Stomach (tissue), 9 donors: Measurements from ENCODE around the gene EREG. TPM values are rescaled to one million over a fixed set of nuclear protein-coding genes. Genes with fewer than 3 reads are reported as not detected.

Source experiments
- DNase-seq, 2 donors: peaks; one replicate each; pipeline versions ENCODE4 v3.0.0 to v3.0.0-alpha.2; 2013 to 2019
- H3K27ac ChIP-seq, 5 donors: fragments of 200-600 bp in 4 of 5; sonication (generic) in 4 of 5; one replicate each; pipeline ENCODE4 v1.5.1; 2013 to 2019; ENCODE audit warnings: mild to moderate bottlenecking in 1 of 5, moderate library complexity in 1 of 5
- H3K27me3 ChIP-seq, 3 donors: fragments of 200-600 bp; sonication (generic); one replicate each; pipeline ENCODE4 v1.5.1; 2017 to 2019; ENCODE audit warnings: mixed run types in 1 of 3
- H3K36me3 ChIP-seq, 4 donors: fragments of 200-600 bp; sonication (generic); 1 replicate in 3 of 4; 2 replicates in 1 of 4; pipeline ENCODE4 v1.5.1; 2016 to 2019
- H3K4me1 ChIP-seq, 4 donors: fragments of 200-600 bp; sonication (generic); one replicate each; pipeline ENCODE4 v1.5.1; 2016 to 2019
- H3K4me3 ChIP-seq, 4 donors: fragments of 200-600 bp; sonication (generic) in 3 of 4; one replicate each; pipeline ENCODE4 v1.5.1; 2016 to 2019; ENCODE audit warnings: mild to moderate bottlenecking in 1 of 4
- H3K9me3 ChIP-seq, 4 donors: fragments of 200-600 bp; sonication (generic); one replicate each; pipeline ENCODE4 v1.5.1; 2016 to 2019
- EP300 ChIP-seq: sonication (generic); formaldehyde crosslinking; IDR thresholded peaks from one replicate; pipeline ENCODE4 v1.6.1; 2017; ENCODE audit warnings: antibody characterized with exemption
- POLR2A ChIP-seq, 4 donors: fragments of 450-650 bp; IDR thresholded peaks; one replicate each; pipeline ENCODE4 v1.6.1; 2016; ENCODE audit warnings: antibody characterized with exemption in 4 of 4, control low read depth in 2 of 4, mild to moderate bottlenecking in 1 of 4, moderate library complexity in 1 of 4
- POLR2AphosphoS5 ChIP-seq, 3 donors: sonication (generic); formaldehyde crosslinking; IDR thresholded peaks; one replicate each; pipeline ENCODE4 v1.6.1; 2016; ENCODE audit warnings: antibody characterized with exemption in 3 of 3
- WGBS, 5 donors: extraction: QIAGEN DNeasy Blood & Tissue Kit in 3 of 5; methylation state at CpG; one replicate each; pipeline versions ENCODE4 v1.1.5 to v1.1.7; 2013 to 2018; 5-methylcytosine and 5-hydroxymethylcytosine counted together
- intact Hi-C: fragments of 100-400 bp; cut with DNase I; formaldehyde crosslinking; loops from one replicate; pipeline ENCODE4 v1.15.1; 2023; ENCODE audit warnings: low total_unique reads
- polyA plus RNA-seq, 3 donors: library from polyadenylated mRNA; stranded (reverse); fragments of 200-250 nt; gene quantifications; one replicate each; pipeline ENCODE4 v1.2.3, GENCODE V29; 2013
- total RNA-seq, 5 donors: library from RNA; depleted of rRNA; stranded (reverse); fragments of >200 nt; gene quantifications; one replicate each; pipeline versions ENCODE4 v1.1.0 to v1.2.3, GENCODE V29; 2014 to 2016
- TF ChIP-seq, protein P1 (sequence below), 7 experiments: fragments of 450-650 bp in 4 of 7; fragments of 200-600 bp in 3 of 7; sonication (generic) in 3 of 7; IDR thresholded peaks; one replicate each; pipeline ENCODE4 v1.5.1; 2016 to 2019; ENCODE audit warnings: antibody characterized with exemption in 7 of 7, control low read depth in 2 of 7, mild to moderate bottlenecking in 1 of 7
- donor health status: healthy with polysubstance abuse.
- donor health status: Bipolar disorder and iron deficiency.
- donor health status: healthy.

EREG gene
- total and polyA plus RNA-seq, 8 donors, result 0.62 to 1.8 (median 0.73) TPM; not detected in 5

DNA sequence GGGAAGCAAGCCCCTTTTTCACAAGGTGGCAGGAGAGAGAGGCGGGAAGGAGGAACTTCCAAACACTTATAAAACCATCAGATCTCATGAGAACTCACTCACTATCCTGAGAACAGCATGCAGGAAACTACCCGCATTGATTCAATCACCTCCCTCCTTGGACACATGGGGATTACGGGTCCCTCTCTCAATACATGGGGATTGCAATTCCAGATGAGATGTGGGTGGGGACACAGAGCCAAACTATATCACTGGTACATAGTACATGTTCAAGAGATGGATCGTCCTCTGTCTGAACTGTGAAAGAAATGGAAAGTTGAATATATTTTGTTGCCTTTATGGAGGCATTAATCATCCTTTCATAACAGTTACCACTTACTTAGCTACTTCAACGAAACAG lies 12.8 kb downstream of the EREG start:
- H3K4me3 ChIP-seq, result no peak overlapping the region
- H3K36me3 ChIP-seq, result no peaks in the 10 kb centered on the region
- 59 to 84% (median 67%) methylated on average over 5 of the region's 5 CpGs for WGBS, 5 donors
- H3K27ac ChIP-seq, result no peak overlapping the region
- H3K9me3 ChIP-seq, result no peaks in the 10 kb centered on the region
- intact Hi-C loops, result loop anchor here (5.0 to 10.0 kb wide), 2 partner anchors 157 to 295 kb away; no protein-coding TSS in a partner anchor
- no peaks in the 10 kb centered on the region for H3K27me3 ChIP-seq
- TF ChIP-seq POLR2AphosphoS5 (IDR thresholded peaks at IDR 0.05) (no peak), EP300 (no peak), POLR2A (IDR thresholded peaks at IDR 0.05) (no peak)
- TF ChIP-seq, protein P1, sequence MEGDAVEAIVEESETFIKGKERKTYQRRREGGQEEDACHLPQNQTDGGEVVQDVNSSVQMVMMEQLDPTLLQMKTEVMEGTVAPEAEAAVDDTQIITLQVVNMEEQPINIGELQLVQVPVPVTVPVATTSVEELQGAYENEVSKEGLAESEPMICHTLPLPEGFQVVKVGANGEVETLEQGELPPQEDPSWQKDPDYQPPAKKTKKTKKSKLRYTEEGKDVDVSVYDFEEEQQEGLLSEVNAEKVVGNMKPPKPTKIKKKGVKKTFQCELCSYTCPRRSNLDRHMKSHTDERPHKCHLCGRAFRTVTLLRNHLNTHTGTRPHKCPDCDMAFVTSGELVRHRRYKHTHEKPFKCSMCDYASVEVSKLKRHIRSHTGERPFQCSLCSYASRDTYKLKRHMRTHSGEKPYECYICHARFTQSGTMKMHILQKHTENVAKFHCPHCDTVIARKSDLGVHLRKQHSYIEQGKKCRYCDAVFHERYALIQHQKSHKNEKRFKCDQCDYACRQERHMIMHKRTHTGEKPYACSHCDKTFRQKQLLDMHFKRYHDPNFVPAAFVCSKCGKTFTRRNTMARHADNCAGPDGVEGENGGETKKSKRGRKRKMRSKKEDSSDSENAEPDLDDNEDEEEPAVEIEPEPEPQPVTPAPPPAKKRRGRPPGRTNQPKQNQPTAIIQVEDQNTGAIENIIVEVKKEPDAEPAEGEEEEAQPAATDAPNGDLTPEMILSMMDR (IDR thresholded peaks at IDR 0.05), result no peak
- peaks cover 0 to 11% (median 3%) of the 10 kb centered on the region in 4 donors for H3K4me1 ChIP-seq
- DNase-seq, result no peak

DNA sequence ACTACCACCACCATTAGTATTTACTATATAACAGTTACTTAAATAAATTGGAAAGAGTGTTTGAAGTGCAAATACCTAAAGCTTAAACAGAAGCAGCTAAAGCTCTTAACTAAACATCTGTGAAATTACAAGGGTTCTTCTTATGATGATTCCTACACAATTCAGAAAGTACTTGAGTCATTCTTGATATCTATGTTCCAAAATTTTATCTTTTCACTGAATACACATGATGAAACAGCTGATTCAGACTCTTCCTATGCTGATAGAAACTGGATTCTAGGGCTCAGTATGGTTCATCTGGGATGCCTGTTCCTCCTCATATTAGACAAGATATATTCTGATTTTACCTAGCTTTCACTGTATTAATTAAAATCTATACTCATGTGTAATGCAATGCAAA lies 13.6 kb downstream of the EREG start:
- H3K4me1 ChIP-seq, result peaks cover 0 to 11% (median 3%) of the 10 kb centered on the region in 4 donors
- no peaks in the 10 kb centered on the region for H3K36me3 ChIP-seq
- no peak for DNase-seq
- no peak overlapping the region for H3K27ac ChIP-seq
- H3K4me3 ChIP-seq, result no peak overlapping the region
- TF ChIP-seq, protein P1 (IDR thresholded peaks at IDR 0.05), result no peak
- TF ChIP-seq POLR2AphosphoS5 (IDR thresholded peaks at IDR 0.05) (no peak), POLR2A (IDR thresholded peaks at IDR 0.05) (no peak), EP300 (no peak)
- intact Hi-C loops, result loop anchor here (5.0 to 10.0 kb wide), 2 partner anchors 156 to 294 kb away; no protein-coding TSS in a partner anchor
- no peaks in the 10 kb centered on the region for H3K27me3 ChIP-seq
- H3K9me3 ChIP-seq, result no peaks in the 10 kb centered on the region

DNA sequence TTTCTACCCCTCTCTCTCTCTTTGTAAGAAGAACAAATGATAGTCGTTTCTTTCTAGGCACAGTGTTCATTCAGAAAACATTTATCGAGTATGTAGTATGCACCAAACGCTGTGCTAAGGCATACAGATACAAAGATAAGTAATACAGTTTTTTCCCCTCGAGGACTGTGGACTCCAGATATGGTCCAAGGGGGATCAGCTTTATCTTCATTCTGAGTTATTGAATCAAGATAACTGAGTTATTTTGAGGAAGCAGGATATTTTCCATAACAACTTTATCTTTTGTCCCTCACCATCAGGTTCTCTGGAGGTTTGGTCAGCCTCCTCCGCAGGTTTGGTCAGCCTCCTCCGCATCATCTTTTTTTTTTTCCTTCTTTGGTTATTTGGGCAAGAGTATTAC lies 15.0 kb downstream of the EREG start:
- no peaks in the 10 kb centered on the region for H3K36me3 ChIP-seq
- no peak overlapping the region for H3K27ac ChIP-seq
- TF ChIP-seq POLR2A (IDR thresholded peaks at IDR 0.05), result no peak
- TF ChIP-seq POLR2AphosphoS5 (IDR thresholded peaks at IDR 0.05), result no peak
- no peak for TF ChIP-seq EP300
- TF ChIP-seq, protein P1 (IDR thresholded peaks at IDR 0.05), result no peak
- H3K4me3 ChIP-seq, result no peak overlapping the region
- no peak for DNase-seq
- 51 to 68% (median 59%) methylated on average over 6 of the region's 6 CpGs for WGBS, 5 donors
- H3K9me3 ChIP-seq, result no peaks in the 10 kb centered on the region
- H3K27me3 ChIP-seq, result no peaks in the 10 kb centered on the region
- H3K4me1 ChIP-seq, result peaks cover 0 to 11% (median 3%) of the 10 kb centered on the region in 4 donors
- intact Hi-C loops, result loop anchor here (5.0 to 10.0 kb wide), 2 partner anchors 155 to 292 kb away; no protein-coding TSS in a partner anchor

DNA sequence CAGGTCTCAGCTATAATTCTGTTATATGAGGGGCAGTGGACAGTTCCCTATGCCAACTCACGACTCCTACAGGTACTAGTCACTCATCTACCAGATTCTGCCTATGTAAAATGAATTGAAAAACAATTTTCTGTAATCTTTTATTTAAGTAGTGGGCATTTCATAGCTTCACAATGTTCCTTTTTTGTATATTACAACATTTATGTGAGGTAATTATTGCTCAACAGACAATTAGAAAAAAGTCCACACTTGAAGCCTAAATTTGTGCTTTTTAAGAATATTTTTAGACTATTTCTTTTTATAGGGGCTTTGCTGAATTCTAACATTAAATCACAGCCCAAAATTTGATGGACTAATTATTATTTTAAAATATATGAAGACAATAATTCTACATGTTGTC lies 20.4 kb downstream of the EREG start:
- Histone ChIP-seq H3K9me3 (no peaks in the 10 kb centered on the region), H3K27me3 (no peaks in the 10 kb centered on the region), H3K4me3 (no peak overlapping the region), H3K36me3 (no peaks in the 10 kb centered on the region), H3K4me1 (no peaks in the 10 kb centered on the region), H3K27ac (no peak overlapping the region)
- 63 to 81% (median 68%) methylated on average over 1 of the region's 1 CpG for WGBS, 5 donors
- TF ChIP-seq EP300, result no peak
- TF ChIP-seq, protein P1 (IDR thresholded peaks at IDR 0.05), result no peak
- TF ChIP-seq POLR2AphosphoS5 (IDR thresholded peaks at IDR 0.05), result no peak
- no peak for TF ChIP-seq POLR2A (IDR thresholded peaks at IDR 0.05)
- DNase-seq, result no peak
- intact Hi-C loops, result no loop called here
